Lung (tissue), 12 donors: ENCODE results near the gene B4GALT2. TPM values are rescaled to one million over a fixed set of nuclear protein-coding genes. Genes with fewer than 3 reads are reported as not detected.

Source experiments
- ATAC-seq: fragments of 200-7000 bp; cut with Tn5 transposase; one replicate; pipeline ENCODE4 v1.9.1; 2020; ENCODE audit warnings: moderate number of reproducible peaks; ENCODE audit not compliant: insufficient read depth, low FRiP score
- DNase-seq, 3 donors: peaks; one replicate each; pipeline ENCODE4 v3.0.0-alpha.2; 2013 to 2017
- H3K27ac ChIP-seq, 2 donors: one replicate each; pipeline ENCODE4 v1.5.1; 2013; ENCODE audit warnings: mild to moderate bottlenecking in 2 of 2, moderate library complexity in 2 of 2, control low read depth in 1 of 2, inconsistent platforms in 1 of 2, low read depth in 1 of 2, low read length in 1 of 2
- H3K27me3 ChIP-seq, 3 donors: one replicate each; pipeline ENCODE4 v1.5.1; 2013; ENCODE audit warnings: low read length in 2 of 3; ENCODE audit not compliant: control insufficient read depth in 3 of 3, insufficient read depth in 3 of 3
- H3K36me3 ChIP-seq, 4 donors: one replicate each; pipeline ENCODE4 v1.5.1; 2013; ENCODE audit warnings: low read length in 4 of 4, mild to moderate bottlenecking in 1 of 4, moderate library complexity in 1 of 4; ENCODE audit not compliant: control insufficient read depth in 4 of 4, insufficient read depth in 4 of 4
- H3K4me1 ChIP-seq, 5 donors: one replicate each; pipeline ENCODE4 v1.5.1; 2013; ENCODE audit warnings: low read length in 5 of 5, mild to moderate bottlenecking in 2 of 5, moderate library complexity in 1 of 5; ENCODE audit not compliant: control insufficient read depth in 5 of 5, insufficient read depth in 5 of 5
- H3K4me3 ChIP-seq: one replicate; pipeline ENCODE4 v1.5.1; 2013; ENCODE audit warnings: mild to moderate bottlenecking, control low read depth, moderate library complexity
- H3K9ac ChIP-seq, 2 donors: one replicate each; pipeline ENCODE4 v1.5.1; 2013; ENCODE audit warnings: low read length in 2 of 2, control low read depth in 1 of 2; ENCODE audit not compliant: insufficient read depth in 1 of 2
- H3K9me3 ChIP-seq, 4 donors: one replicate each; pipeline ENCODE4 v1.5.1; 2013; ENCODE audit warnings: low read length in 3 of 4, mild to moderate bottlenecking in 1 of 4, moderate library complexity in 1 of 4; ENCODE audit not compliant: control insufficient read depth in 4 of 4, insufficient read depth in 3 of 4
- CTCF ChIP-seq: IDR thresholded peaks from 2 replicates; pipeline ENCODE4 v1.5.1; 2012; ENCODE audit warnings: mild to moderate bottlenecking; ENCODE audit errors: control extremely low read depth, extremely low read depth
- WGBS, 2 donors: extraction: QIAGEN DNeasy Blood & Tissue Kit; methylation state at CpG; one replicate each; pipeline ENCODE4 v1.1.7; 2013; 5-methylcytosine and 5-hydroxymethylcytosine counted together
- polyA plus RNA-seq, 2 donors: library from polyadenylated mRNA; stranded (reverse); fragments of 200-250 nt; gene quantifications; one replicate each; pipeline ENCODE4 v1.2.1, GENCODE V29; 2013
- total RNA-seq, 2 donors: library from RNA; depleted of rRNA in 1 of 2; stranded (reverse); fragments of >200 nt in 1 of 2; gene quantifications; one replicate each; pipeline ENCODE4 v1.2.1, GENCODE V29; 2014 to 2021
- donor health status: control.
- donor health status: control.
- donor health status: Bipolar disorder and iron deficiency.
- donor health status: healthy.
- donor health status: DM: yes; HTN: yes; CAD: no.

B4GALT2 gene
- total and polyA plus RNA-seq, 4 donors: 13.6 to 40.9 (median 30.5) TPM

DNA sequence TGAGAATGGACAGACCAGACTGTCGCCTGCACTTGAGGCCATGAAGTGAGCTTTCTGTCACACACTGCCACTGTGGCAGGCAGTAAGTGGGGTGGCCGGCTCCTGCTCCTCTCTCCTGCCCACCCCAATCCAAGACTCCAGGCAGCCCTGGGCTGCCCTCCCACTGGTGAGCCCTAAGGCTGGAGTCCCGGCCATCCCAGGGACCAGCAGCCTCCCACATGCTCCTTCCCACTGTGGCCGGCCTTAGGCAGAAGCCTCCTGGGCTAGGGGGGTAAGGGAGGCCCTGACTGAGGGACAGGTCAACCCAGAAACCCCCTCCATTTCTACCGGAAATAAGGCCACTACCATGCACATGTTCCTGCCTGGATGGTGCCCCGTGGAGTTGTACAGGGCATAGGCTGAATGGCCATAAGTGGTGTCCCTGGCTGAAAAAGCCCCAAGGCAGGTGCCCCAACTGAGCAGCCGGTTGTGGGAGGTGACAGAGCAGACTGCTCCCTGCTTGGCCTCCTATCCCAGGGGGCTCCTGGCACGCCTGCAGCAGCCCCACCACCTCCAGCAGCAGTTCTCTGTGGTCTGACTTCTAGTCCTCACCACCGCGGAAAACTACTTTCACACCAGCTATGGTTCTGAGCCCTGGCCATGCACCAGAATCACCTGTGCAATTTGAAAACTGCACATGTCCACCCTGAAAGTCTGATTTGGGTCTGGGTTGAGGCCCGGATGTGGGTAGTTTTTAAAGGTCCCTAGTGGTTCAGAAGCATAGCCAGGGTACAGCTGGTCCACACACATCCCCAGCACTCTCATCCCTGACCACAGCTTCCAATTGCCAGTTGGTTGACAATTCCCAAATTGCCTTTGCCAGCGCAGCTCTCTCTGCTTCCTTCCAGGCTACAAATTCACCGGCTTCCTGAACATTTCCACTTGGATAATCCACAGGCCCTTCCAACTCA, 47.0 kb upstream of the B4GALT2 start:
- no peak for TF ChIP-seq CTCF
- H3K9ac ChIP-seq: no peak overlapping the region
- H3K36me3 ChIP-seq: peaks cover 0 to 5% (median 0%) of the 10 kb centered on the region in 4 donors
- ATAC-seq: no peak
- peaks cover 0 to 16% (median 6%) of the 10 kb centered on the region in 3 donors for H3K27me3 ChIP-seq
- no peak for DNase-seq
- no peak overlapping the region for H3K4me3 ChIP-seq
- no peak overlapping the region for H3K27ac ChIP-seq
- H3K4me1 ChIP-seq: peaks cover 0 to 11% (median 5%) of the 10 kb centered on the region in 5 donors
- WGBS, 2 donors: 94 to 97% methylated on average over 13 of the region's 13 CpGs
- no peaks in the 10 kb centered on the region for H3K9me3 ChIP-seq

DNA sequence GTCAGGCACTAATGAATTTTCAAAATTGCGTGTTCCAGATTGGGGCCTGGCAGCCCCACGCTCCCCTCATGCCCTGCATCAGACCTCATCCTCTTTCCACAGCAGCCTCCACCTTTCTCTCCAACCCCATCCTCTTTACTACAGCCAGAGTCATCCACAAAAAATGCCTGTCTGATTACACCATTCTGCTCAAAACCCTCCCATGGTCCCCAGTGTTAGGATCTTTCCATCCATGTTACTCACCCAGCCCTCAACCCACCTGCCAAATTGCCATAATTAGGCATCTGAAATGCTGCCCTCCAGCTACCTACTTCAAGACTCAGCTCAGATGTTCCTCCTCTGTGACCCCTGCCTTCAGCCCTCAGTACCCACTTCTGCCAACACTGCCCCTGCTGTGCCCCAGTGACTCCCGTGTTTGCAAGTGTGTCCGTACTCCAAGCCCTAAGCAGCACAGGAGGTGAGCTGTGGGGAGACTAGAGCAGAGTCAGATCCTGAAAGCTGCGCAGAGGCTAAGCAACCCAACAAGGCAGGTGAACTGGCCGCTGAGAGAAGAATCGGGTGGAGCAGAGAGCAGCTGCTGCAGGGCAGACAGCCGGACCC, 46.1 kb upstream of the B4GALT2 start:
- Histone ChIP-seq H3K4me3 (no peak overlapping the region), H3K27me3 (peaks cover 0 to 16% (median 8%) of the 10 kb centered on the region in 3 donors), H3K36me3 (peaks cover 0 to 7% (median 0%) of the 10 kb centered on the region in 4 donors), H3K9me3 (no peaks in the 10 kb centered on the region), H3K27ac (no peak overlapping the region), H3K9ac (no peak overlapping the region), H3K4me1 (peaks cover 0 to 11% (median 5%) of the 10 kb centered on the region in 5 donors)
- 29 to 33% methylated on average over 8 of the region's 8 CpGs for WGBS, 2 donors
- ATAC-seq: no peak
- no peak for DNase-seq
- TF ChIP-seq CTCF: no peak

GRCh38 chr1:43933386-43934100, 45.5 kb upstream of the B4GALT2 start, which contains the start of gene ARTN:
TSS of gene ARTN (plus strand) at chr1:43933801. CDS start at chr1:43935657, 1,856 bp downstream.
- no peak for TF ChIP-seq CTCF
- Histone ChIP-seq H3K27ac (no peak within 1 kb of the TSS), H3K9me3 (no peaks in the 10 kb centered on the region), H3K27me3 (peaks cover 0 to 16% (median 8%) of the 10 kb centered on the region in 3 donors), H3K4me1 (peaks cover 0 to 11% (median 5%) of the 10 kb centered on the region in 5 donors), H3K36me3 (peaks cover 0 to 7% (median 0%) of the 10 kb centered on the region in 4 donors), H3K9ac (no peak within 1 kb of the TSS), H3K4me3 (no peak within 1 kb of the TSS)
- peak; percentile 37 to 55 (median 40) for DNase-seq
- peak; percentile 46 for ATAC-seq
- WGBS, 2 donors: 4 to 6% methylated on average over 38 to 42 of the region's 42 CpGs
